Neuronal stem cell (in vitro differentiated cells): ENCODE results near the gene DEK.

ENCODE experiments used
- DNase-seq: peaks from one replicate; pipeline ENCODE4 v3.0.0-alpha.2; 2013; ENCODE audit warnings: low spot score
- H2AFZ ChIP-seq: one replicate; pipeline ENCODE4 v1.6.1; 2013; ENCODE audit warnings: mild to moderate bottlenecking, low read length, inconsistent platforms
- H2AK5ac ChIP-seq: 2 replicates; pipeline ENCODE4 v1.6.1; 2013; ENCODE audit warnings: low read depth, mild to moderate bottlenecking, inconsistent platforms, low read length, moderate library complexity, mixed read lengths
- H2BK120ac ChIP-seq: 2 replicates; pipeline ENCODE4 v1.6.1; 2013; ENCODE audit warnings: low read depth, mild to moderate bottlenecking, inconsistent platforms, low read length, moderate library complexity, mixed read lengths
- H2BK12ac ChIP-seq: one replicate; pipeline ENCODE4 v1.6.1; 2013; ENCODE audit warnings: low read length, inconsistent platforms
- H2BK15ac ChIP-seq: 2 replicates; pipeline ENCODE4 v1.6.1; 2013; ENCODE audit warnings: mild to moderate bottlenecking, low read length, inconsistent platforms, mixed read lengths
- H2BK5ac ChIP-seq: one replicate; pipeline ENCODE4 v1.6.1; 2013; ENCODE audit warnings: inconsistent platforms, mild to moderate bottlenecking, low read length, moderate library complexity
- H3K14ac ChIP-seq: one replicate; pipeline ENCODE4 v1.6.1; 2013; ENCODE audit warnings: low read length, inconsistent platforms
- H3K18ac ChIP-seq: 2 replicates; pipeline ENCODE4 v1.6.1; 2013; ENCODE audit warnings: low read length, inconsistent platforms
- H3K23ac ChIP-seq: 2 replicates; pipeline ENCODE4 v1.6.1; 2013; ENCODE audit warnings: low read depth, mild to moderate bottlenecking, mixed read lengths, low read length, inconsistent platforms; ENCODE audit not compliant: poor library complexity
- H3K27ac ChIP-seq: replicated peaks from 3 replicates; pipeline ENCODE4 v1.5.1; 2013; ENCODE audit warnings: low read length, inconsistent platforms
- H3K27me3 ChIP-seq, 3 experiments: 2 replicates each; pipeline ENCODE4 v1.6.1; 2013; ENCODE audit warnings: low read length in 3 of 3, mild to moderate bottlenecking in 2 of 3, inconsistent platforms in 1 of 3, low read depth in 1 of 3, mixed read lengths in 1 of 3, moderate library complexity in 1 of 3; ENCODE audit not compliant: control insufficient read depth in 3 of 3, insufficient read depth in 3 of 3
- H3K36me3 ChIP-seq, 2 donors: replicated peaks in 1 of 2; 2 replicates each; pipeline ENCODE4 v1.6.1; 2013; ENCODE audit warnings: low read length in 2 of 2; ENCODE audit not compliant: control insufficient read depth in 2 of 2, insufficient read depth in 2 of 2
- H3K4ac ChIP-seq: 2 replicates; pipeline ENCODE4 v1.6.1; 2013; ENCODE audit warnings: inconsistent platforms, mild to moderate bottlenecking, low read length, moderate library complexity
- H3K4me1 ChIP-seq, 2 donors: 1 replicate in 1 of 2; 2 replicates in 1 of 2; pipeline ENCODE4 v1.6.1; 2013; ENCODE audit warnings: low read length in 2 of 2, low read depth in 1 of 2; ENCODE audit not compliant: control insufficient read depth in 2 of 2, insufficient read depth in 1 of 2
- H3K4me2 ChIP-seq: one replicate; pipeline ENCODE4 v1.6.1; 2013; ENCODE audit warnings: mild to moderate bottlenecking, low read length, inconsistent platforms; ENCODE audit not compliant: insufficient read depth, poor library complexity, severe bottlenecking
- H3K4me3 ChIP-seq, 2 donors: 2 replicates each; pipeline ENCODE4 v1.5.1; 2013; ENCODE audit warnings: low read length in 2 of 2, mild to moderate bottlenecking in 2 of 2, inconsistent platforms in 1 of 2, moderate library complexity in 1 of 2
- H3K79me1 ChIP-seq: one replicate; pipeline ENCODE4 v1.6.1; 2013; ENCODE audit warnings: low read depth, mild to moderate bottlenecking, inconsistent platforms, low read length, moderate library complexity
- H3K9ac ChIP-seq: one replicate; pipeline ENCODE4 v1.6.1; 2013; ENCODE audit warnings: mild to moderate bottlenecking, low read depth, low read length, inconsistent platforms; ENCODE audit not compliant: poor library complexity
- H3K9me3 ChIP-seq, 2 donors: replicated peaks in 1 of 2; 2 replicates each; pipeline versions ENCODE3 to v1.6.1; 2013; ENCODE audit warnings: low read length in 2 of 2, mild to moderate bottlenecking in 2 of 2, inconsistent platforms in 1 of 2, low read depth in 1 of 2, mixed read lengths in 1 of 2, moderate library complexity in 1 of 2; ENCODE audit not compliant: control insufficient read depth in 2 of 2, insufficient read depth in 1 of 2
- H4K8ac ChIP-seq: one replicate; pipeline ENCODE4 v1.6.1; 2013; ENCODE audit warnings: low read depth, mild to moderate bottlenecking, inconsistent platforms, low read length, moderate library complexity
- H4K91ac ChIP-seq: one replicate; pipeline ENCODE4 v1.6.1; 2013; ENCODE audit warnings: low read length, low read depth, mild to moderate bottlenecking, inconsistent platforms; ENCODE audit not compliant: poor library complexity
- WGBS, 2 donors: extraction: QIAGEN DNeasy Blood & Tissue Kit; methylation state at CpG; one replicate each; pipeline ENCODE4 v1.1.7; 2013; ENCODE audit warnings: missing lambda C conversion rate in 2 of 2, mixed read lengths in 1 of 2; ENCODE audit not compliant: insufficient read length in 2 of 2, insufficient replicate concordance in 1 of 2; ENCODE audit errors: extremely low coverage in 2 of 2; 5-methylcytosine and 5-hydroxymethylcytosine counted together

The DEK gene

DNA sequence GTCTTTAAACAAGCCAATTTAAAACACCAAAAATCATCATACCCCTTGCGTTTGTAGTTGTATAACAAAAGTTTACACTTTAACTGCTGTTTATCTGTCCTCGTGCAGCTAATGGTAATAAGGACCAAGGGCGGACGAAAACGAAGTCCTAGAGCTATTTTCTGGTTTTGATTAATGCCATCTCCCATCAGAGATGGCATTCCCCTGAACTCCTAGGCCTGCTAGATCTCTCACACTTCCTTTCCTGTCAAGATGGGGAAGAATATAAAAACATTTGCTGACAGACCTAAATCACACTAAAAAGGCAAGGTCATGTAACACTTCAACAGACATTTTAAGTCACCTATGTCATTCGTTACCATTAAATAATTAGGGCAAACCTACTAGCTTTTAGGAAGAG lies 9.5 kb downstream of the DEK start:
- Histone ChIP-seq H3K18ac (no peak overlapping the region), H3K4ac (no peak overlapping the region), H2BK12ac (no peak overlapping the region), H3K36me3 (peaks cover 15 to 97% of the 10 kb centered on the region in 2 donors), H3K27ac (no peak overlapping the region), H4K91ac (no peak overlapping the region), H3K4me2 (no peak overlapping the region), H3K4me1 (no peaks in the 10 kb centered on the region), H3K23ac (no peak overlapping the region), H4K8ac (no peak overlapping the region), H3K14ac (no peak overlapping the region), H3K4me3 (no peak overlapping the region), H2AFZ (no peak overlapping the region), H3K9me3 (peaks cover 0 to 6% of the 10 kb centered on the region in 2 donors), H2BK5ac (no peak overlapping the region), H2BK15ac (no peak overlapping the region), H2BK120ac (no peak overlapping the region), H3K79me1 (no peaks in the 10 kb centered on the region), H3K9ac (no peak overlapping the region), H2AK5ac (no peak overlapping the region), H3K27me3 (no peaks in the 10 kb centered on the region)
- no peak for DNase-seq
- no CpG with 5 or more reads among the region's 6 CpGs for WGBS, 2 donors

DNA sequence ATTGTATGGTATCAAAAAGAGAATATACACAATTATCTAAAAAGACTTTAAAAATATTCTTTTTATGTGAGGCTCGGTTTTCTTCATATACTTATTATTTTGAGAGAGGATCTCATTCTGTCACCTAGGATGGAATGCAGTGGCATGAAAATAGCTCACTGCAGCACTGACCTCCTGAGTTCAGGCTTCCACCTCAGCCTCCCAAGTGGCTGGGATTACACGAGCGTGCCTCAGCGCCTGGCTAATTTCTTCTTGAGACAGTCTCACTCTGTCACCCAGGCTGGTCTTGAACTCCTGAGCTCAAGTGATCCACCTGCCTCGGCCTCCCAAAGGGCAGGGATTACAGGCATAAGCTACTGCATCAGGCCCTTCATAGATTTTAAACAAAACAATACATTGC lies 10.7 kb downstream of the DEK start:
- peaks cover 18 to 98% of the 10 kb centered on the region in 2 donors for H3K36me3 ChIP-seq
- no peaks in the 10 kb centered on the region for H3K9me3 ChIP-seq
- H2AFZ ChIP-seq = no peak overlapping the region

DNA sequence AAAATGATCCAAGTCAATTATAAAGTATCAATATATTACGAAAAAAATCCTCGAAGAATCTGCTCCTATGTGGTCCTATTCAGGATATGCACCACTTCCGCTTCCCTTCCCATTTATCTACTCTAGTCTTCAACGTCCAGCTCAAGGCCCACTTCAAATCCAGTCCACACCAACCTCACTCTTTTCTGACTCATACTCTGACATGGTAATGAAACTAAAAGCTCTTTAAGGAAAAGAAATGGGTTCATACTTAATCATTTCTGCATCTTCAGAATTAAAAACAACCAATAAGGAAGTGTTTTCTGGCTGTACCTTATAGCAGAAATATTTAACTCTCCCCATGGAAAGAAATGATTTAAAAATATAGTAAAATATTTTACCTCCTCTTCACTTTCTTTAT lies 15.1 kb downstream of the DEK start:
- Histone ChIP-seq H3K18ac (no peak overlapping the region), H4K91ac (no peak overlapping the region), H2BK15ac (no peak overlapping the region), H3K79me1 (no peaks in the 10 kb centered on the region), H3K4me3 (no peak overlapping the region), H3K27ac (no peak overlapping the region), H3K9me3 (no peaks in the 10 kb centered on the region), H3K36me3 (peaks cover 22 to 98% of the 10 kb centered on the region in 2 donors), H3K4me1 (no peaks in the 10 kb centered on the region), H2AFZ (no peak overlapping the region), H3K14ac (no peak overlapping the region), H4K8ac (no peak overlapping the region), H3K4me2 (no peak overlapping the region), H3K27me3 (no peaks in the 10 kb centered on the region), H2BK5ac (no peak overlapping the region), H3K4ac (no peak overlapping the region), H2BK120ac (no peak overlapping the region), H2BK12ac (no peak overlapping the region), H2AK5ac (no peak overlapping the region), H3K23ac (no peak overlapping the region), H3K9ac (no peak overlapping the region)
- DNase-seq = no peak
- WGBS, 2 donors = no CpG with 5 or more reads among the region's 4 CpGs

More for the DNA sequence above, 10.7 kb downstream of the DEK start:
- no peak overlapping the region for H4K91ac ChIP-seq
- no peak overlapping the region for H3K9ac ChIP-seq
- no peaks in the 10 kb centered on the region for H3K27me3 ChIP-seq
- H3K4me3 ChIP-seq = no peak overlapping the region
- no peak overlapping the region for H2AK5ac ChIP-seq
- no peak overlapping the region for H2BK12ac ChIP-seq
- H3K27ac ChIP-seq = no peak overlapping the region
- no peak overlapping the region for H2BK15ac ChIP-seq
- WGBS, 2 donors = no CpG with 5 or more reads among the region's 5 CpGs
- H3K4me2 ChIP-seq = no peak overlapping the region
- H3K79me1 ChIP-seq = no peaks in the 10 kb centered on the region
- H4K8ac ChIP-seq = no peak overlapping the region
- H3K14ac ChIP-seq = no peak overlapping the region
- no peak for DNase-seq
- H3K18ac ChIP-seq = no peak overlapping the region
- H3K23ac ChIP-seq = no peak overlapping the region
- no peak overlapping the region for H3K4ac ChIP-seq
- no peak overlapping the region for H2BK5ac ChIP-seq
- no peaks in the 10 kb centered on the region for H3K4me1 ChIP-seq
- no peak overlapping the region for H2BK120ac ChIP-seq

DNA sequence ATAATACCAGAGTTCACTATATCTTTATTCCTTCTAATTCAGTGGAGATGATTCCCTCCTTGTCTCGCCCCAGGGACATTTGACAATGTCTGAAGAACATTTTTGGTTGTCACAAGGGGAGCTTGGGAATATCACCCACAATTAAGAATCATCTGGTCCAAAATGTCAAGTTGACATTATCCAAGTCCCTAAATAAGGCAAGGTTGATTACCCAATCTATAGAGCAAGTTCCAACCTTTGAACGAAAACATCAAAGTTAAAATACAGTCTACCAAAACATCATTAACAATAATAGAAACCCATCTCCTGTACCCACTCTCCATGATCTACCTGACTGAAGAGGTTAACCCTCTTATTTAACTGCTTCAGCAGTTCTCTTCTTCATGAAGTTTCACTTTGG lies 15.6 kb downstream of the DEK start:
- no peak overlapping the region for H2BK15ac ChIP-seq
- no peak overlapping the region for H3K4me2 ChIP-seq
- no peaks in the 10 kb centered on the region for H3K79me1 ChIP-seq
- H3K27me3 ChIP-seq = no peaks in the 10 kb centered on the region
- no peaks in the 10 kb centered on the region for H3K4me1 ChIP-seq
- no peak overlapping the region for H3K4me3 ChIP-seq
- H2AK5ac ChIP-seq = no peak overlapping the region
- peaks cover 20 to 98% of the 10 kb centered on the region in 2 donors for H3K36me3 ChIP-seq
- H3K4ac ChIP-seq = no peak overlapping the region
- H3K27ac ChIP-seq = no peak overlapping the region
- no CpG with 5 or more reads among the region's 2 CpGs for WGBS, 2 donors
- H2BK120ac ChIP-seq = no peak overlapping the region
- H3K14ac ChIP-seq = no peak overlapping the region
- H2BK5ac ChIP-seq = no peak overlapping the region
- H3K18ac ChIP-seq = no peak overlapping the region
- no peak overlapping the region for H2AFZ ChIP-seq
- H4K8ac ChIP-seq = no peak overlapping the region
- H3K9ac ChIP-seq = no peak overlapping the region
- no peak for DNase-seq
- H2BK12ac ChIP-seq = no peak overlapping the region
- H3K23ac ChIP-seq = no peak overlapping the region
- H4K91ac ChIP-seq = no peak overlapping the region
- no peaks in the 10 kb centered on the region for H3K9me3 ChIP-seq
